DOHH2 (cell line): ENCODE measurements around the gene GOLPH3.

Experiments
- H3F3A ChIP-seq: fragments of 200-600 bp; sonication (generic), shearing (Covaris generic); 2 replicates; pipeline ENCODE4 v1.6.0; 2016; ENCODE audit warnings: antibody characterized with exemption, mild to moderate bottlenecking; ENCODE audit not compliant: control insufficient read depth, insufficient read depth
- H3K27ac ChIP-seq: fragments of 200-600 bp; sonication (generic); 2 replicates; pipeline ENCODE4 v1.5.1; 2014; ENCODE audit warnings: low read depth, mild to moderate bottlenecking, low read length, moderate library complexity
- H3K27me3 ChIP-seq: fragments of 200-600 bp; sonication (generic); 2 replicates; pipeline ENCODE4 v1.6.1; 2014; ENCODE audit warnings: mild to moderate bottlenecking, low read length, mixed read lengths; ENCODE audit not compliant: control insufficient read depth
- H3K36me3 ChIP-seq: fragments of 200-600 bp; sonication (generic); 2 replicates; pipeline ENCODE4 v1.6.1; 2014; ENCODE audit warnings: mild to moderate bottlenecking, low read length, moderate library complexity, mixed read lengths; ENCODE audit not compliant: control insufficient read depth
- H3K4me1 ChIP-seq: fragments of 200-600 bp; sonication (generic); 2 replicates; pipeline ENCODE4 v1.6.1; 2014; ENCODE audit warnings: mild to moderate bottlenecking, low read length, mixed read lengths; ENCODE audit not compliant: control insufficient read depth
- H3K4me2 ChIP-seq: fragments of 200-600 bp; sonication (generic); 2 replicates; pipeline ENCODE4 v1.6.0; 2014; ENCODE audit warnings: mild to moderate bottlenecking, low read length, moderate library complexity
- H3K4me3 ChIP-seq: fragments of 200-600 bp; sonication (generic); 2 replicates; pipeline ENCODE4 v1.5.1; 2014; ENCODE audit warnings: mild to moderate bottlenecking, low read length, mixed read lengths
- H3K79me2 ChIP-seq: fragments of 200-600 bp; sonication (generic); 2 replicates; pipeline ENCODE4 v1.6.1; 2014; ENCODE audit warnings: mild to moderate bottlenecking, low read length, mixed read lengths; ENCODE audit not compliant: control insufficient read depth
- H3K9me2 ChIP-seq: fragments of 200-600 bp; sonication (generic); replicated peaks from 2 replicates; pipeline ENCODE4 v1.6.1; 2014; ENCODE audit warnings: mild to moderate bottlenecking, low read length, mixed read lengths; ENCODE audit not compliant: control insufficient read depth
- H3K9me3 ChIP-seq: fragments of 200-600 bp; sonication (generic); 2 replicates; pipeline ENCODE4 v1.6.1; 2014; ENCODE audit warnings: antibody characterized with exemption, low read length, mixed read lengths; ENCODE audit not compliant: control insufficient read depth, insufficient read depth
- H4K20me1 ChIP-seq: fragments of 200-600 bp; sonication (generic); 2 replicates; pipeline ENCODE4 v1.6.0; 2014; ENCODE audit warnings: low read depth, mild to moderate bottlenecking, antibody characterized with exemption, low read length, moderate library complexity; ENCODE audit not compliant: control insufficient read depth, insufficient read depth
- EZH2phosphoT487 ChIP-seq: fragments of 200-600 bp; sonication (generic); IDR thresholded peaks from 2 replicates; pipeline ENCODE4 v1.6.1; 2017; ENCODE audit warnings: borderline replicate concordance, mild to moderate bottlenecking, antibody characterized with exemption, low read length, moderate library complexity, mixed read lengths
- TF ChIP-seq, protein P1 (sequence below): fragments of 200-600 bp; sonication (generic); IDR thresholded peaks from one replicate; pipeline ENCODE4 v1.5.1; 2014; ENCODE audit warnings: antibody characterized with exemption, mild to moderate bottlenecking, low read depth, low read length; ENCODE audit not compliant: poor library complexity, severe bottlenecking

Gene GOLPH3

DNA sequence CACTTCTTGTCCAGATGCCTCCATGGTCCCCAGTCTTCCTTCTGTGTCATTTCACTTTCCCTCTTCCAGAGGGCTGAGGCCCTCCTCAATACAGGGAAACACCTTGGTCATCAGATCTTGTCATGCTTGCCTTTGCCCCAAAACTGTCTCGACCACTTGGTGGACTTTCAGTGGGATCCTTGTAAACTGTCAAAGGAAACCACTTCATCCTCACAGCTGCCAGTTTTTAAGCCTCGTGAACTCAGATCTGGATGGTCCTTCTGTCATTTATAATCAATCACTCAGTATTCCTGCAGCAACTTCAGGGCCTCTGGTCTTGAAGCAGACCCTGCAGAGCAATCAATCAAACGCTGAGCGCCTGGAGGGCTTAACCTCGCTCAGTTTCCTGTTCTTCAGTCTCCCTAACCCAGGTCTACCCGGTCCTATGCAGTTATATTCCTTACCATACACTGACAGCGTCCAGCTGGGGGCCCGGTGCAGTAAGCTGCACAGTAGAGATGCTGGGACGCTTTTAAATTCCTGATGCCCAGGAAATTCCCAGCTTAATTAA lies 74.6 kb downstream of the GOLPH3 start:
- Histone ChIP-seq H3K9me3 (no peaks in the 10 kb centered on the region), H3K4me3 (no peak overlapping the region), H4K20me1 (no peaks in the 10 kb centered on the region), H3K27me3 (no peaks in the 10 kb centered on the region), H3K79me2 (no peaks in the 10 kb centered on the region), H3K4me1 (no peaks in the 10 kb centered on the region), H3K27ac (no peak overlapping the region), H3K9me2 (no peaks in the 10 kb centered on the region), H3K36me3 (peaks cover 49% of the 10 kb centered on the region), H3F3A (no peaks in the 10 kb centered on the region), H3K4me2 (no peak overlapping the region)
- TF ChIP-seq, protein P1, sequence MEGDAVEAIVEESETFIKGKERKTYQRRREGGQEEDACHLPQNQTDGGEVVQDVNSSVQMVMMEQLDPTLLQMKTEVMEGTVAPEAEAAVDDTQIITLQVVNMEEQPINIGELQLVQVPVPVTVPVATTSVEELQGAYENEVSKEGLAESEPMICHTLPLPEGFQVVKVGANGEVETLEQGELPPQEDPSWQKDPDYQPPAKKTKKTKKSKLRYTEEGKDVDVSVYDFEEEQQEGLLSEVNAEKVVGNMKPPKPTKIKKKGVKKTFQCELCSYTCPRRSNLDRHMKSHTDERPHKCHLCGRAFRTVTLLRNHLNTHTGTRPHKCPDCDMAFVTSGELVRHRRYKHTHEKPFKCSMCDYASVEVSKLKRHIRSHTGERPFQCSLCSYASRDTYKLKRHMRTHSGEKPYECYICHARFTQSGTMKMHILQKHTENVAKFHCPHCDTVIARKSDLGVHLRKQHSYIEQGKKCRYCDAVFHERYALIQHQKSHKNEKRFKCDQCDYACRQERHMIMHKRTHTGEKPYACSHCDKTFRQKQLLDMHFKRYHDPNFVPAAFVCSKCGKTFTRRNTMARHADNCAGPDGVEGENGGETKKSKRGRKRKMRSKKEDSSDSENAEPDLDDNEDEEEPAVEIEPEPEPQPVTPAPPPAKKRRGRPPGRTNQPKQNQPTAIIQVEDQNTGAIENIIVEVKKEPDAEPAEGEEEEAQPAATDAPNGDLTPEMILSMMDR: no peak
- no peak for TF ChIP-seq EZH2phosphoT487

DNA sequence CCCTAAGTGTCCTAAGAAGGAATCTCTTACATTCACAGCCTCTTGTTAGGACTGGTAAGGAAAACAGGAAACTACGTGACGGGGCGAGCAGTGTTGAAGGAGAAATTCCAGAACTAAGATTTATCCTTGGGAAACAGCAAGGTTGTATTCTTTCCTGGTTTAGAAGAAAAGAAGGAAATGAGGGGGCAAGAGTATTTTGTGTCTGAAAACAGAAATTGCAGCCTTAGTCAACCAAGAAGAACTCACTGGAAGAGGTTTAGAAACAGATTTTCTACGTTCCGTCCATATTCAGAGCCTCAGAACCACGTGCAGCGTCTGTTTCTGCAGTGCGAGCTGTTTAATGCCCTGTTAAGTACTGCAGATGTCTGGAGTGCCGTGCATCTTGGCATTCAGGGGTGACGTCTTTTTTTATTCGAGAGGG lies 75.2 kb downstream of the GOLPH3 start:
- no peaks in the 10 kb centered on the region for H3K9me3 ChIP-seq
- H4K20me1 ChIP-seq: no peaks in the 10 kb centered on the region
- H3K4me2 ChIP-seq: no peak overlapping the region
- no peak overlapping the region for H3K27ac ChIP-seq
- TF ChIP-seq EZH2phosphoT487: no peak
- TF ChIP-seq, protein P1: no peak
- no peaks in the 10 kb centered on the region for H3K79me2 ChIP-seq
- H3K4me1 ChIP-seq: no peaks in the 10 kb centered on the region
- no peaks in the 10 kb centered on the region for H3K9me2 ChIP-seq
- peaks cover 47% of the 10 kb centered on the region for H3K36me3 ChIP-seq
- H3K27me3 ChIP-seq: no peaks in the 10 kb centered on the region
- no peak overlapping the region for H3K4me3 ChIP-seq
- H3F3A ChIP-seq: peaks cover 3% of the 10 kb centered on the region; the same call in 1 of the 2 replicates

- no peaks in the 10 kb centered on the region for H3K9me2 ChIP-seq
- TF ChIP-seq, protein P1: no peak
- no peak for TF ChIP-seq EZH2phosphoT487
- no peak overlapping the region for H3K27ac ChIP-seq
- peaks cover 4% of the 10 kb centered on the region; the same call in 1 of the 2 replicates for H3F3A ChIP-seq
- no peak overlapping the region for H3K4me2 ChIP-seq
- H4K20me1 ChIP-seq: no peaks in the 10 kb centered on the region
- H3K36me3 ChIP-seq: peaks cover 47% of the 10 kb centered on the region
- H3K27me3 ChIP-seq: no peaks in the 10 kb centered on the region
- H3K4me3 ChIP-seq: no peak overlapping the region
- no peaks in the 10 kb centered on the region for H3K79me2 ChIP-seq
- H3K4me1 ChIP-seq: no peaks in the 10 kb centered on the region
- H3K9me3 ChIP-seq: no peaks in the 10 kb centered on the region
Measured at GRCh38 chr5:32098291-32098690, 75.8 kb downstream of the GOLPH3 start.
